MM.1S (cell line): ENCODE data around the gene KCNJ15.

Experiments used
- EZH2phosphoT487 ChIP-seq: fragments of 300-600 bp; sonication (generic); IDR thresholded peaks from 2 replicates; pipeline ENCODE4 v1.6.1; 2018; ENCODE audit warnings: antibody characterized with exemption, low read length
- TF ChIP-seq, protein P1 (sequence below): fragments of 300-600 bp; sonication (generic); IDR thresholded peaks from 2 replicates; pipeline ENCODE4 v1.5.1; 2016; ENCODE audit warnings: antibody characterized with exemption, low read length, mixed read lengths

DNA sequence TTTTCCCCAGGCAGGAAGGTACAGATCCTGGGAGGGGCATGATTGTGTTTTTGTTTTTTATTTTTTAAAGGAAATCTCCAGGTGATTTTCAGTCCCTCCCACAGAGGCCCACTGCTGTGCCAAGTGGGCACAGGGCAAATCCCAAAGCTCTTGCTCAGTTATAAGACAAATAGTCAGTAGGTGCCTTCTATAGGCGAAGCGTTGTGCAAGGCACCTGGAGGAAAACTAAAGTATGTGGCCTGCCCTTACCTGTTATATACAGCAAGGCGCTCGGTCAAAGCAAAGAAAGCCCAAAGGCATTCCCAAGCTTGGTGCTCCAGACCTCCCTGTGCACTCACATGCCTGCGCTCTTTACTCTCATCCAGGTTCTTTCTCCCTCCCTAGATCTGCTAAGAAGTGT is 81.0 kb downstream of the KCNJ15 start:
- TF ChIP-seq, protein P1, sequence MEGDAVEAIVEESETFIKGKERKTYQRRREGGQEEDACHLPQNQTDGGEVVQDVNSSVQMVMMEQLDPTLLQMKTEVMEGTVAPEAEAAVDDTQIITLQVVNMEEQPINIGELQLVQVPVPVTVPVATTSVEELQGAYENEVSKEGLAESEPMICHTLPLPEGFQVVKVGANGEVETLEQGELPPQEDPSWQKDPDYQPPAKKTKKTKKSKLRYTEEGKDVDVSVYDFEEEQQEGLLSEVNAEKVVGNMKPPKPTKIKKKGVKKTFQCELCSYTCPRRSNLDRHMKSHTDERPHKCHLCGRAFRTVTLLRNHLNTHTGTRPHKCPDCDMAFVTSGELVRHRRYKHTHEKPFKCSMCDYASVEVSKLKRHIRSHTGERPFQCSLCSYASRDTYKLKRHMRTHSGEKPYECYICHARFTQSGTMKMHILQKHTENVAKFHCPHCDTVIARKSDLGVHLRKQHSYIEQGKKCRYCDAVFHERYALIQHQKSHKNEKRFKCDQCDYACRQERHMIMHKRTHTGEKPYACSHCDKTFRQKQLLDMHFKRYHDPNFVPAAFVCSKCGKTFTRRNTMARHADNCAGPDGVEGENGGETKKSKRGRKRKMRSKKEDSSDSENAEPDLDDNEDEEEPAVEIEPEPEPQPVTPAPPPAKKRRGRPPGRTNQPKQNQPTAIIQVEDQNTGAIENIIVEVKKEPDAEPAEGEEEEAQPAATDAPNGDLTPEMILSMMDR: no peak
- no peak for TF ChIP-seq EZH2phosphoT487
